HepG2 (cell line): ENCODE results near the gene WDR82. TPM values are rescaled to one million over a fixed set of nuclear protein-coding genes. Genes with fewer than 3 reads are reported as not detected.

Experiments
- ATAC-seq: fragments of 200-7000 bp; cut with Tn5 transposase; 3 replicates; pipeline ENCODE4 v1.9.1; 2020; ENCODE audit warnings: mild to moderate bottlenecking, moderate library complexity
- BruUV-seq: library from RNA; stranded (reverse); fragments of 400-500 nt; replicated peaks from 2 replicates; lab custom pipeline; 2021; lab: Mats Ljungman, UMichigan
- CTCF ChIA-PET: fragments of 300-600 bp; formaldehyde crosslinking; extraction: SDS; loops from one replicate; lab custom pipeline; 2021; ENCODE audit warnings: low total read pairs, inconsistent platforms, low intra/inter-chr PET ratio; lab: Yijun Ruan, JAX
- POLR2A ChIA-PET: fragments of 350-600 bp; sonication (Branson Sonifier 250); formaldehyde crosslinking; loops from one replicate; lab custom pipeline; 2020; ENCODE audit warnings: antibody characterized with exemption, inconsistent platforms; lab: Yijun Ruan, JAX
- DNase-seq: peaks from one replicate; pipeline ENCODE4 v3.0.0-alpha.2; 2015; ENCODE audit warnings: low spot score
- FAIRE-seq: peaks from 3 replicates; lab custom pipeline; 2011; peaks lifted over from hg19 to GRCh38; lab: Jason Lieb, UNC
- H2AFZ ChIP-seq: one replicate; pipeline ENCODE4 v1.6.1; 2011; ENCODE audit warnings: low read length, inconsistent platforms
- H3K27ac ChIP-seq: fragments of 300-600 bp; 3 replicates; pipeline ENCODE4 v1.8.0; 2011; ENCODE audit warnings: mixed run types, mild to moderate bottlenecking, mixed read lengths, low read length, inconsistent platforms; ENCODE audit not compliant: insufficient read depth; ENCODE audit errors: extremely low read length
- H3K27me3 ChIP-seq, 2 experiments: fragments of 200-600 bp in 1 of 2; 2 replicates in 1 of 2; 3 replicates in 1 of 2; pipeline versions ENCODE4 v1.6.0 to v1.8.0; 2011; ENCODE audit warnings: low read length in 2 of 2, mild to moderate bottlenecking in 2 of 2, moderate library complexity in 2 of 2, inconsistent platforms in 1 of 2; ENCODE audit not compliant: insufficient read depth in 2 of 2, control insufficient read depth in 1 of 2
- H3K36me3 ChIP-seq, 2 experiments: fragments of 200-600 bp in 1 of 2; replicated peaks in 1 of 2; 2 replicates in 1 of 2; 3 replicates in 1 of 2; pipeline versions ENCODE4 v1.5.1 to v1.8.0; 2011; ENCODE audit warnings: low read length in 2 of 2, inconsistent platforms in 1 of 2; ENCODE audit not compliant: insufficient read depth in 2 of 2, control insufficient read depth in 1 of 2
- H3K4me1 ChIP-seq: 2 replicates; pipeline ENCODE4 v1.5.1; 2012; ENCODE audit warnings: low read length, inconsistent platforms; ENCODE audit not compliant: insufficient read depth
- H3K4me2 ChIP-seq: 2 replicates; pipeline ENCODE4 v1.6.0; 2011; ENCODE audit warnings: low read depth, low read length, inconsistent platforms
- H3K4me3 ChIP-seq, 3 experiments: fragments of 200-600 bp in 1 of 3; sonication (generic), shearing (Covaris generic) in 1 of 3; replicated peaks in 1 of 3; 2 replicates each; pipeline ENCODE4 v1.5.1; 2011 to 2016; ENCODE audit warnings: low read length in 3 of 3, inconsistent platforms in 2 of 3, low read depth in 2 of 3, mild to moderate bottlenecking in 2 of 3, control low read depth in 1 of 3, mixed read lengths in 1 of 3; ENCODE audit not compliant: insufficient read depth in 1 of 3
- H3K79me2 ChIP-seq: one replicate; pipeline ENCODE4 v1.6.1; 2011; ENCODE audit warnings: low read length, inconsistent platforms; ENCODE audit not compliant: insufficient read depth
- H3K9ac ChIP-seq: 2 replicates; pipeline ENCODE4 v1.6.0; 2011; ENCODE audit warnings: mild to moderate bottlenecking, low read depth, low read length, inconsistent platforms; ENCODE audit not compliant: insufficient read depth
- H3K9me3 ChIP-seq: 2 replicates; pipeline ENCODE4 v1.5.1; 2012; ENCODE audit warnings: mild to moderate bottlenecking, low read length
- H4K20me1 ChIP-seq: 2 replicates; pipeline ENCODE4 v1.6.0; 2011; ENCODE audit warnings: inconsistent platforms, mild to moderate bottlenecking, low read length, moderate library complexity; ENCODE audit not compliant: insufficient read depth
- ARID2 ChIP-seq: sonication (generic); formaldehyde crosslinking; IDR thresholded peaks from 2 replicates; pipeline ENCODE4 v1.8.1; 2022; ENCODE audit warnings: mild to moderate bottlenecking, missing genetic modification reagents, borderline replicate concordance
- FIP1L1 ChIP-seq: fragments of 200-400 bp; formaldehyde crosslinking; IDR thresholded peaks from 2 replicates; pipeline ENCODE4 v1.6.1; 2018; ENCODE audit warnings: low read depth, mild to moderate bottlenecking, low read length, moderate library complexity, borderline replicate concordance; ENCODE audit not compliant: insufficient read depth
- FLYWCH1 ChIP-seq: sonication (generic); formaldehyde crosslinking; IDR thresholded peaks from 2 replicates; pipeline ENCODE4 v1.8.1; 2023; ENCODE audit warnings: mild to moderate bottlenecking, missing genetic modification reagents
- FOXA1 ChIP-seq, 2 experiments: fragments of 450-650 bp in 1 of 2; sonication (generic) in 1 of 2; formaldehyde crosslinking in 1 of 2; IDR thresholded peaks; 2 replicates each; pipeline versions ENCODE4 v1.4.0 to v1.6.1; 2016 to 2020; ENCODE audit warnings: missing genetic modification reagents in 1 of 2
- FOXO1 ChIP-seq: sonication (generic); formaldehyde crosslinking; IDR thresholded peaks from 2 replicates; pipeline ENCODE4 v1.4.0; 2020; ENCODE audit warnings: missing genetic modification reagents
- MBNL3 ChIP-seq: fragments of 250-450 bp; sonication (Bioruptor Pico); conservative IDR thresholded peaks from 2 replicates; pipeline ENCODE4 v1.8.0; 2022; ENCODE audit warnings: mild to moderate bottlenecking, inconsistent platforms
- MIER3 ChIP-seq: IDR thresholded peaks from 2 replicates; pipeline ENCODE4 v1.6.1; 2016; ENCODE audit warnings: missing compliant biosample characterization, borderline replicate concordance
- NBN ChIP-seq: fragments of 450-650 bp; conservative IDR thresholded peaks from 2 replicates; pipeline ENCODE4 v1.6.1; 2017
- NFYB ChIP-seq: sonication (generic); formaldehyde crosslinking; IDR thresholded peaks from 2 replicates; pipeline ENCODE4 v1.4.0; 2020; ENCODE audit warnings: missing genetic modification reagents
- SAP130 ChIP-seq: IDR thresholded peaks from 2 replicates; pipeline ENCODE4 v1.6.1; 2016; ENCODE audit warnings: low read depth
- SIX4 ChIP-seq: sonication (generic); formaldehyde crosslinking; IDR thresholded peaks from 2 replicates; pipeline ENCODE4 v1.4.0; 2020; ENCODE audit warnings: missing genetic modification reagents
- TEAD2 ChIP-seq: sonication (generic); formaldehyde crosslinking; IDR thresholded peaks from 2 replicates; pipeline ENCODE4 v1.9.0; 2021; ENCODE audit warnings: missing genetic modification reagents
- ZNF530 ChIP-seq: sonication (generic); formaldehyde crosslinking; IDR thresholded peaks from 2 replicates; pipeline ENCODE4 v1.5.0; 2020; ENCODE audit warnings: low read depth, mild to moderate bottlenecking, missing genetic modification reagents
- ZNF720 ChIP-seq: sonication (generic); formaldehyde crosslinking; IDR thresholded peaks from 2 replicates; pipeline ENCODE4 v1.4.0; 2020; ENCODE audit warnings: missing genetic modification reagents
- in situ Hi-C: cut with HindIII; loops from 2 replicates; pipeline ENCODE4 v1.10.0; 2017; ENCODE audit warnings: low pct_unique_long_range_greater_than_20kb; ENCODE audit not compliant: extremely low pct_ligation_motif_present
- intact Hi-C: fragments of 100-400 bp; cut with micrococcal nuclease; formaldehyde crosslinking; loops from one replicate; pipeline ENCODE4 v1.10.0; 2022; ENCODE audit not compliant: unreplicated experiment
- polyA plus RNA-seq, 8 experiments: library from polyadenylated mRNA; depleted of rRNA in 3 of 8; stranded (reverse) in 7 of 8; unstranded in 1 of 8; fragments of >200 nt; fragmentation: Illumina TruSeq in 4 of 8; extraction: Trizol in 4 of 8; gene quantifications; 2 replicates each; pipeline versions ENCODE4 v1.2.1 to v1.2.3, GENCODE V29; 2011 to 2016; ENCODE audit warnings: low read depth in 4 of 8, missing spikeins in 1 of 8, mixed read lengths in 1 of 8; ENCODE audit not compliant: insufficient read depth in 1 of 8
- total RNA-seq, 5 experiments: library from RNA; depleted of rRNA; stranded (reverse); fragments of >200 nt; fragmentation: Illumina TruSeq; extraction: Trizol; gene quantifications; 2 replicates each; pipeline ENCODE4 v1.2.3, GENCODE V29; 2016; ENCODE audit warnings: low read depth in 1 of 5
- TF ChIP-seq, protein P1 (sequence below): sonication (generic); formaldehyde crosslinking; IDR thresholded peaks from 2 replicates; pipeline ENCODE4 v1.8.0; 2022; ENCODE audit warnings: mild to moderate bottlenecking, missing genetic modification reagents, moderate library complexity
- TF ChIP-seq, protein P2 (sequence below): sonication (generic); formaldehyde crosslinking; IDR thresholded peaks from 2 replicates; pipeline ENCODE4 v1.9.0; 2021; ENCODE audit warnings: missing genetic modification reagents, mild to moderate bottlenecking, borderline replicate concordance
- TF ChIP-seq, protein P3 (sequence below): sonication (generic); formaldehyde crosslinking; IDR thresholded peaks from 2 replicates; pipeline ENCODE4 v1.4.0; 2020; ENCODE audit warnings: missing genetic modification reagents, borderline replicate concordance
- TF ChIP-seq, protein P4 (sequence below): IDR thresholded peaks from 2 replicates; pipeline ENCODE4 v1.6.1; 2016; ENCODE audit warnings: low read depth, control low read depth
- TF ChIP-seq, protein P5 (sequence below): sonication (generic); formaldehyde crosslinking; IDR thresholded peaks from 2 replicates; pipeline ENCODE4 v1.4.0; 2020; ENCODE audit warnings: missing genetic modification reagents

WDR82 gene
- total and polyA plus RNA-seq, 2 of the 13 experiments (the other 11 are each of a cell fraction or from before 2014, with no cell fraction given) = 39.1 to 59.5 TPM

DNA sequence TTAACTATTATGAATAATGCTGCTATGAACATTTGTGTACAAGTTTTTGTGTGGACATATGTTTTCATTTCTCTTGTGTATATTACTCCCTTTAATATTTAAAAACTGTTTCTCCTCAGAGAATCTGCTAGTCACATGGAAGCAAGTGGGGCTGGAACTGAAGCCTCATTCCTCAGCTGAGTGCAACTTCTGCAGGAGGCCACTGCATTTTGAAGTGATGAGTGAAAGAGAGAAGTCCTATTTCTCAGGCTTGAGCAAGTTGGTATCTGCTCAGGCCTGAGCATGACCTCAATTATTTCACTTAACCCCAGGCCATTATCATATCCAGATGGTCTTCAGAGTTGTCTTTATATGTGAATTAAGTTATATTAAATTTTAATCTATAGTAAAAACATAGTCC, 64.5 kb downstream of the WDR82 start:
- Histone ChIP-seq H3K4me1 (peaks cover 63% of the 10 kb centered on the region), H3K4me2 (no peak overlapping the region), H3K36me3 (peaks cover 19 to 47% of the 10 kb centered on the region in 2 experiments; a peak in 4 of 5 replicates), H3K27ac (no peak overlapping the region), H3K27me3 (no peaks in the 10 kb centered on the region), H3K9me3 (no peaks in the 10 kb centered on the region), H4K20me1 (no peaks in the 10 kb centered on the region), H3K9ac (no peak overlapping the region), H2AFZ (no peak overlapping the region), H3K4me3 (no peak overlapping the region), H3K79me2 (no peaks in the 10 kb centered on the region)
- DNase-seq (no peak), FAIRE-seq (no peak), ATAC-seq (no peak)
- intact Hi-C loops = no loop called here
- POLR2A ChIA-PET = no interaction called here
- CTCF ChIA-PET = no interaction called here
- in situ Hi-C loops = no loop called here
- no TSS peak for BruUV-seq
- no peak for TF ChIP-seq NFYB (CRISPR knock-in tag)
- no peak for TF ChIP-seq ZNF530 (CRISPR knock-in tag)
- no peak for TF ChIP-seq FOXO1 (CRISPR knock-in tag)
- TF ChIP-seq SIX4 (CRISPR knock-in tag) = no peak
- TF ChIP-seq TEAD2 (CRISPR knock-in tag) = no peak
- TF ChIP-seq, protein P1, sequence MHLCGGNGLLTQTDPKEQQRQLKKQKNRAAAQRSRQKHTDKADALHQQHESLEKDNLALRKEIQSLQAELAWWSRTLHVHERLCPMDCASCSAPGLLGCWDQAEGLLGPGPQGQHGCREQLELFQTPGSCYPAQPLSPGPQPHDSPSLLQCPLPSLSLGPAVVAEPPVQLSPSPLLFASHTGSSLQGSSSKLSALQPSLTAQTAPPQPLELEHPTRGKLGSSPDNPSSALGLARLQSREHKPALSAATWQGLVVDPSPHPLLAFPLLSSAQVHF = no peak
- TF ChIP-seq ZNF720 (CRISPR knock-in tag) = no peak
- TF ChIP-seq, protein P2, sequence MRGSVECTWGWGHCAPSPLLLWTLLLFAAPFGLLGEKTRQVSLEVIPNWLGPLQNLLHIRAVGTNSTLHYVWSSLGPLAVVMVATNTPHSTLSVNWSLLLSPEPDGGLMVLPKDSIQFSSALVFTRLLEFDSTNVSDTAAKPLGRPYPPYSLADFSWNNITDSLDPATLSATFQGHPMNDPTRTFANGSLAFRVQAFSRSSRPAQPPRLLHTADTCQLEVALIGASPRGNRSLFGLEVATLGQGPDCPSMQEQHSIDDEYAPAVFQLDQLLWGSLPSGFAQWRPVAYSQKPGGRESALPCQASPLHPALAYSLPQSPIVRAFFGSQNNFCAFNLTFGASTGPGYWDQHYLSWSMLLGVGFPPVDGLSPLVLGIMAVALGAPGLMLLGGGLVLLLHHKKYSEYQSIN (CRISPR knock-in tag) = no peak
- no peak for TF ChIP-seq FIP1L1
- TF ChIP-seq, protein P3, sequence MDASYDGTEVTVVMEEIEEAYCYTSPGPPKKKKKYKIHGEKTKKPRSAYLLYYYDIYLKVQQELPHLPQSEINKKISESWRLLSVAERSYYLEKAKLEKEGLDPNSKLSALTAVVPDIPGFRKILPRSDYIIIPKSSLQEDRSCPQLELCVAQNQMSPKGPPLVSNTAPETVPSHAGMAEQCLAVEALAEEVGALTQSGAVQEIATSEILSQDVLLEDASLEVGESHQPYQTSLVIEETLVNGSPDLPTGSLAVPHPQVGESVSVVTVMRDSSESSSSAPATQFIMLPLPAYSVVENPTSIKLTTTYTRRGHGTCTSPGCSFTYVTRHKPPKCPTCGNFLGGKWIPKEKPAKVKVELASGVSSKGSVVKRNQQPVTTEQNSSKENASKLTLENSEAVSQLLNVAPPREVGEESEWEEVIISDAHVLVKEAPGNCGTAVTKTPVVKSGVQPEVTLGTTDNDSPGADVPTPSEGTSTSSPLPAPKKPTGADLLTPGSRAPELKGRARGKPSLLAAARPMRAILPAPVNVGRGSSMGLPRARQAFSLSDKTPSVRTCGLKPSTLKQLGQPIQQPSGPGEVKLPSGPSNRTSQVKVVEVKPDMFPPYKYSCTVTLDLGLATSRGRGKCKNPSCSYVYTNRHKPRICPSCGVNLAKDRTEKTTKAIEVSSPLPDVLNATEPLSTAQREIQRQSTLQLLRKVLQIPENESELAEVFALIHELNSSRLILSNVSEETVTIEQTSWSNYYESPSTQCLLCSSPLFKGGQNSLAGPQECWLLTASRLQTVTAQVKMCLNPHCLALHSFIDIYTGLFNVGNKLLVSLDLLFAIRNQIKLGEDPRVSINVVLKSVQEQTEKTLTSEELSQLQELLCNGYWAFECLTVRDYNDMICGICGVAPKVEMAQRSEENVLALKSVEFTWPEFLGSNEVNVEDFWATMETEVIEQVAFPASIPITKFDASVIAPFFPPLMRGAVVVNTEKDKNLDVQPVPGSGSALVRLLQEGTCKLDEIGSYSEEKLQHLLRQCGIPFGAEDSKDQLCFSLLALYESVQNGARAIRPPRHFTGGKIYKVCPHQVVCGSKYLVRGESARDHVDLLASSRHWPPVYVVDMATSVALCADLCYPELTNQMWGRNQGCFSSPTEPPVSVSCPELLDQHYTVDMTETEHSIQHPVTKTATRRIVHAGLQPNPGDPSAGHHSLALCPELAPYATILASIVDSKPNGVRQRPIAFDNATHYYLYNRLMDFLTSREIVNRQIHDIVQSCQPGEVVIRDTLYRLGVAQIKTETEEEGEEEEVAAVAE (CRISPR knock-in tag) = no peak
- no peak for TF ChIP-seq FOXA1 (IDR thresholded peaks at IDR 0.05)
- TF ChIP-seq FOXA1 (CRISPR knock-in tag; IDR thresholded peaks at IDR 0.05) = no peak
- TF ChIP-seq MBNL3 = no peak
- TF ChIP-seq, protein P4, sequence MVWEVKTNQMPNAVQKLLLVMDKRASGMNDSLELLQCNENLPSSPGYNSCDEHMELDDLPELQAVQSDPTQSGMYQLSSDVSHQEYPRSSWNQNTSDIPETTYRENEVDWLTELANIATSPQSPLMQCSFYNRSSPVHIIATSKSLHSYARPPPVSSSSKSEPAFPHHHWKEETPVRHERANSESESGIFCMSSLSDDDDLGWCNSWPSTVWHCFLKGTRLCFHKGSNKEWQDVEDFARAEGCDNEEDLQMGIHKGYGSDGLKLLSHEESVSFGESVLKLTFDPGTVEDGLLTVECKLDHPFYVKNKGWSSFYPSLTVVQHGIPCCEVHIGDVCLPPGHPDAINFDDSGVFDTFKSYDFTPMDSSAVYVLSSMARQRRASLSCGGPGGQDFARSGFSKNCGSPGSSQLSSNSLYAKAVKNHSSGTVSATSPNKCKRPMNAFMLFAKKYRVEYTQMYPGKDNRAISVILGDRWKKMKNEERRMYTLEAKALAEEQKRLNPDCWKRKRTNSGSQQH (CRISPR knock-in tag) = no peak
- TF ChIP-seq NBN = no peak
- TF ChIP-seq SAP130 = no peak
- TF ChIP-seq FLYWCH1 (CRISPR knock-in tag) = no peak
- TF ChIP-seq, protein P5, sequence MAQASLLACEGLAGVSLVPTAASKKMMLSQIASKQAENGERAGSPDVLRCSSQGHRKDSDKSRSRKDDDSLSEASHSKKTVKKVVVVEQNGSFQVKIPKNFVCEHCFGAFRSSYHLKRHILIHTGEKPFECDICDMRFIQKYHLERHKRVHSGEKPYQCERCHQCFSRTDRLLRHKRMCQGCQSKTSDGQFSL (CRISPR knock-in tag) = no peak
- no peak for TF ChIP-seq MIER3
- TF ChIP-seq ARID2 (CRISPR knock-in tag) = no peak
